Esophagus muscularis mucosa (tissue), 4 donors: ENCODE data around the gene HTR3E. TPM values are rescaled to one million over a fixed set of nuclear protein-coding genes. Genes with fewer than 3 reads are reported as not detected.

ENCODE experiments used
- DNase-seq: peaks from one replicate; pipeline ENCODE4 v3.0.0-alpha.2; 2017; ENCODE audit errors: extremely low spot score
- H3K27ac ChIP-seq, 4 donors: fragments of 200-600 bp; sonication (generic); replicated peaks in 1 of 4; 1 replicate in 3 of 4; 2 replicates in 1 of 4; pipeline ENCODE4 v1.5.1; 2016 to 2019; ENCODE audit warnings: mild to moderate bottlenecking in 1 of 4
- H3K27me3 ChIP-seq, 4 donors: fragments of 200-600 bp; sonication (generic); one replicate each; pipeline versions ENCODE4 v1.5.1 to v1.6.0; 2016 to 2019
- H3K36me3 ChIP-seq, 4 donors: fragments of 200-600 bp; sonication (generic); one replicate each; pipeline ENCODE4 v1.5.1; 2016 to 2019
- H3K4me1 ChIP-seq, 4 donors: fragments of 200-600 bp; sonication (generic); one replicate each; pipeline ENCODE4 v1.5.1; 2016 to 2019
- H3K4me3 ChIP-seq, 4 donors: fragments of 200-600 bp; sonication (generic); 1 replicate in 2 of 4; 2 replicates in 2 of 4; pipeline ENCODE4 v1.5.1; 2016 to 2019; ENCODE audit warnings: mild to moderate bottlenecking in 4 of 4, moderate library complexity in 1 of 4
- H3K9me3 ChIP-seq, 4 donors: fragments of 200-600 bp; sonication (generic); 1 replicate in 3 of 4; 2 replicates in 1 of 4; pipeline ENCODE4 v1.5.1; 2016 to 2019
- CTCF ChIP-seq, 3 experiments: fragments of 200-600 bp in 2 of 3; fragments of 450-650 bp in 1 of 3; sonication (generic) in 2 of 3; IDR thresholded peaks; one replicate each; pipeline ENCODE4 v1.5.1; 2017 to 2019; ENCODE audit warnings: antibody characterized with exemption in 3 of 3, mild to moderate bottlenecking in 2 of 3, moderate library complexity in 1 of 3
- EP300 ChIP-seq: sonication (generic); formaldehyde crosslinking; IDR thresholded peaks from one replicate; pipeline ENCODE4 v1.6.1; 2017; ENCODE audit warnings: antibody characterized with exemption
- POLR2A ChIP-seq: fragments of 450-650 bp; IDR thresholded peaks from one replicate; pipeline ENCODE4 v1.6.1; 2017; ENCODE audit warnings: antibody characterized with exemption, moderate library complexity, mild to moderate bottlenecking, low read depth
- POLR2AphosphoS5 ChIP-seq, 2 donors: sonication (generic); formaldehyde crosslinking; IDR thresholded peaks; one replicate each; pipeline ENCODE4 v1.6.1; 2017; ENCODE audit warnings: antibody characterized with exemption in 2 of 2
- WGBS: methylation state at CpG from one replicate; pipeline ENCODE4 v1.1.5; 2018; 5-methylcytosine and 5-hydroxymethylcytosine counted together
- intact Hi-C: fragments of 100-400 bp; cut with DNase I; formaldehyde crosslinking; loops from one replicate; pipeline ENCODE4 v1.15.1; 2023
- total RNA-seq, 4 donors: library from RNA; depleted of rRNA; stranded (reverse); fragments of >200 nt; gene quantifications; one replicate each; pipeline versions ENCODE4 v1.1.0 to v1.2.1, GENCODE V29; 2016

HTR3E gene
- total RNA-seq, 4 donors from 2014 or later = not detected

GRCh38 chr3:184081116-184081830 is 15.6 kb upstream of the HTR3E start:
- Histone ChIP-seq H3K9me3 (no peaks in the 10 kb centered on the region), H3K27me3 (no peaks in the 10 kb centered on the region), H3K4me3 (no peak overlapping the region), H3K27ac (no peak overlapping the region), H3K36me3 (no peaks in the 10 kb centered on the region), H3K4me1 (no peaks in the 10 kb centered on the region)
- intact Hi-C loops = no loop called here
- no CpG with 5 or more reads among the region's 16 CpGs for WGBS
- no peak for TF ChIP-seq POLR2AphosphoS5 (IDR thresholded peaks at IDR 0.05)
- no peak for TF ChIP-seq CTCF (IDR thresholded peaks at IDR 0.05)
- no peak for TF ChIP-seq POLR2A
- no peak for TF ChIP-seq EP300
- DNase-seq = no peak

- Histone ChIP-seq H3K36me3 (no peaks in the 10 kb centered on the region), H3K27me3 (no peaks in the 10 kb centered on the region), H3K27ac (no peak overlapping the region), H3K9me3 (no peaks in the 10 kb centered on the region), H3K4me1 (no peaks in the 10 kb centered on the region), H3K4me3 (no peak overlapping the region)
- no peak for TF ChIP-seq EP300
- no peak for TF ChIP-seq CTCF (IDR thresholded peaks at IDR 0.05)
- no peak for TF ChIP-seq POLR2A
- no peak for TF ChIP-seq POLR2AphosphoS5 (IDR thresholded peaks at IDR 0.05)
- DNase-seq = no peak
- intact Hi-C loops = no loop called here
- WGBS = 82% methylated on average over 8 of the region's 10 CpGs
Measured at GRCh38 chr3:184082034-184082433, 14.8 kb upstream of the HTR3E start.

GRCh38 chr3:184082465-184082864 is 14.4 kb upstream of the HTR3E start:
- 73% methylated on average over 2 of the region's 2 CpGs for WGBS
- no peak for TF ChIP-seq POLR2A
- no peaks in the 10 kb centered on the region for H3K4me1 ChIP-seq
- H3K27ac ChIP-seq = no peak overlapping the region
- no peaks in the 10 kb centered on the region for H3K36me3 ChIP-seq
- no peak for DNase-seq
- no peak overlapping the region for H3K4me3 ChIP-seq
- intact Hi-C loops = no loop called here
- no peaks in the 10 kb centered on the region for H3K9me3 ChIP-seq
- no peaks in the 10 kb centered on the region for H3K27me3 ChIP-seq

- WGBS = 69% methylated on average over 3 of the region's 3 CpGs
- Histone ChIP-seq H3K4me1 (no peaks in the 10 kb centered on the region), H3K27ac (no peak overlapping the region), H3K9me3 (no peaks in the 10 kb centered on the region), H3K27me3 (no peaks in the 10 kb centered on the region), H3K4me3 (no peak overlapping the region), H3K36me3 (no peaks in the 10 kb centered on the region)
- intact Hi-C loops = no loop called here
- TF ChIP-seq CTCF (IDR thresholded peaks at IDR 0.05) (no peak), EP300 (no peak), POLR2AphosphoS5 (IDR thresholded peaks at IDR 0.05) (no peak), POLR2A (no peak)
- no peak for DNase-seq
Measured at GRCh38 chr3:184085389-184085852, 11.4 kb upstream of the HTR3E start.

- Histone ChIP-seq H3K4me3 (no peak overlapping the region), H3K27me3 (no peaks in the 10 kb centered on the region), H3K36me3 (no peaks in the 10 kb centered on the region), H3K9me3 (peaks cover 0 to 26% (median 14%) of the 10 kb centered on the region in 4 donors), H3K4me1 (no peaks in the 10 kb centered on the region), H3K27ac (no peak overlapping the region)
- TF ChIP-seq POLR2A (no peak), EP300 (no peak), POLR2AphosphoS5 (IDR thresholded peaks at IDR 0.05) (no peak), CTCF (IDR thresholded peaks at IDR 0.05) (no peak)
- DNase-seq = no peak
- intact Hi-C loops = no loop called here
- 89% methylated on average over 3 of the region's 3 CpGs for WGBS
Measured at GRCh38 chr3:184092199-184092598, 4.7 kb upstream of the HTR3E start.
